HepG2 (cell line): Measurements from ENCODE around the gene PDSS2. TPM values are rescaled to one million over a fixed set of nuclear protein-coding genes. Genes with fewer than 3 reads are reported as not detected.

ENCODE experiments used
- CSRNP2 ChIP-seq: sonication (generic); formaldehyde crosslinking; conservative IDR thresholded peaks from 2 replicates; pipeline ENCODE4 v1.8.0; 2022; ENCODE audit warnings: low read depth, missing genetic modification reagents
- DMAP1 ChIP-seq: IDR thresholded peaks from 2 replicates; pipeline ENCODE4 v1.6.1; 2016
- GABPA ChIP-seq, 2 experiments: IDR thresholded peaks; 2 replicates each; pipeline ENCODE4 v1.6.1; 2011 to 2016; ENCODE audit warnings: low read depth in 2 of 2, low read length in 1 of 2, missing biosample characterization in 1 of 2, missing genetic modification characterization in 1 of 2
- KAT7 ChIP-seq: IDR thresholded peaks from 2 replicates; pipeline ENCODE4 v1.6.1; 2018; ENCODE audit warnings: borderline replicate concordance, missing compliant biosample characterization
- KDM2A ChIP-seq: sonication (generic); formaldehyde crosslinking; IDR thresholded peaks from 2 replicates; pipeline ENCODE4 v1.4.0; 2020; ENCODE audit warnings: low read depth, missing genetic modification reagents, borderline replicate concordance
- KMT2A ChIP-seq: sonication (generic); formaldehyde crosslinking; IDR thresholded peaks from 2 replicates; pipeline ENCODE4 v1.4.0; 2020; ENCODE audit warnings: missing genetic modification reagents
- MXD1 ChIP-seq: sonication (generic); formaldehyde crosslinking; IDR thresholded peaks from 2 replicates; pipeline ENCODE4 v1.4.0; 2020; ENCODE audit warnings: mild to moderate bottlenecking, missing genetic modification reagents
- NFAT5 ChIP-seq: sonication (generic); formaldehyde crosslinking; IDR thresholded peaks from 2 replicates; pipeline ENCODE4 v1.4.0; 2020; ENCODE audit warnings: missing genetic modification reagents
- NR2F6 ChIP-seq, 2 experiments: IDR thresholded peaks; 2 replicates each; pipeline ENCODE4 v1.6.1; 2016; ENCODE audit warnings: antibody characterized with exemption in 1 of 2, mild to moderate bottlenecking in 1 of 2
- ZBED4 ChIP-seq: sonication (generic); formaldehyde crosslinking; IDR thresholded peaks from 2 replicates; pipeline ENCODE4 v1.4.0; 2020; ENCODE audit warnings: missing genetic modification reagents, borderline replicate concordance
- ZNF451 ChIP-seq: sonication (generic); formaldehyde crosslinking; IDR thresholded peaks from 2 replicates; pipeline ENCODE4 v1.5.0; 2020; ENCODE audit warnings: mild to moderate bottlenecking, missing genetic modification reagents
- ZNF713 ChIP-seq: sonication (generic); formaldehyde crosslinking; IDR thresholded peaks from 2 replicates; pipeline ENCODE4 v1.4.0; 2020; ENCODE audit warnings: mild to moderate bottlenecking, missing genetic modification reagents
- ZNF775 ChIP-seq: sonication (generic); formaldehyde crosslinking; IDR thresholded peaks from 2 replicates; pipeline ENCODE4 v1.4.0; 2020; ENCODE audit warnings: missing genetic modification reagents, mild to moderate bottlenecking, moderate library complexity, borderline replicate concordance
- polyA plus RNA-seq, 8 experiments: library from polyadenylated mRNA; depleted of rRNA in 3 of 8; stranded (reverse) in 7 of 8; unstranded in 1 of 8; fragments of >200 nt; fragmentation: Illumina TruSeq in 4 of 8; extraction: Trizol in 4 of 8; gene quantifications; 2 replicates each; pipeline versions ENCODE4 v1.2.1 to v1.2.3, GENCODE V29; 2011 to 2016; ENCODE audit warnings: low read depth in 4 of 8, missing spikeins in 1 of 8, mixed read lengths in 1 of 8; ENCODE audit not compliant: insufficient read depth in 1 of 8
- total RNA-seq, 5 experiments: library from RNA; depleted of rRNA; stranded (reverse); fragments of >200 nt; fragmentation: Illumina TruSeq; extraction: Trizol; gene quantifications; 2 replicates each; pipeline ENCODE4 v1.2.3, GENCODE V29; 2016; ENCODE audit warnings: low read depth in 1 of 5

Gene PDSS2
- total and polyA plus RNA-seq, 2 of the 13 experiments (the other 11 are each of a cell fraction or from before 2014, with no cell fraction given) = 16.2 to 17.0 TPM

- peak; percentile 90; the same call in 1 of the 2 replicates for TF ChIP-seq ZBED4 (CRISPR knock-in tag)
- peak; percentile 71; the same call in 1 of the 2 replicates for TF ChIP-seq DMAP1 (CRISPR knock-in tag)
- 0 out of 2 replicates have a peak, but pooled peaks have one; percentile 64 for TF ChIP-seq MXD1 (CRISPR knock-in tag)
- TF ChIP-seq CSRNP2 (CRISPR knock-in tag) = 0 out of 2 replicates have a peak, but pooled peaks have one; percentile 37
- TF ChIP-seq GABPA (IDR thresholded peaks at IDR 0.05; ENCODE audit: low read depth, low read length) = no peak
- TF ChIP-seq GABPA (CRISPR knock-in tag; IDR thresholded peaks at IDR 0.05; ENCODE audit: low read depth) = peak; percentile 65
- TF ChIP-seq ZNF451 (CRISPR knock-in tag) = peak; percentile 83
- TF ChIP-seq KDM2A (CRISPR knock-in tag) = peak; percentile 71
- peak; percentile 92 for TF ChIP-seq KMT2A (CRISPR knock-in tag)
- TF ChIP-seq ZNF713 (CRISPR knock-in tag) = 0 out of 2 replicates have a peak, but pooled peaks have one; percentile 9
- TF ChIP-seq NR2F6 (IDR thresholded peaks at IDR 0.05) = peak; percentile 57
- peak; percentile 78 for TF ChIP-seq NR2F6 (CRISPR knock-in tag; IDR thresholded peaks at IDR 0.05)
- TF ChIP-seq ZNF775 (CRISPR knock-in tag) = peak; percentile 92
- no peak; the same call in none of the 2 replicates for TF ChIP-seq NFAT5 (CRISPR knock-in tag)
- TF ChIP-seq KAT7 (CRISPR knock-in tag) = peak; percentile 56
Measured at GRCh38 chr6:107459283-107460082, at the start of gene PDSS2 (continued).
